Activated gamma-delta T cell treated with Interleukin-2 at 50 U/mL for 16 hours (primary cell): ENCODE results near the gene GALNT15.

ENCODE experiments used
- DNase-seq: peaks from one replicate; pipeline ENCODE4 v3.0.0-alpha.2; 2020

Gene GALNT15

DNA sequence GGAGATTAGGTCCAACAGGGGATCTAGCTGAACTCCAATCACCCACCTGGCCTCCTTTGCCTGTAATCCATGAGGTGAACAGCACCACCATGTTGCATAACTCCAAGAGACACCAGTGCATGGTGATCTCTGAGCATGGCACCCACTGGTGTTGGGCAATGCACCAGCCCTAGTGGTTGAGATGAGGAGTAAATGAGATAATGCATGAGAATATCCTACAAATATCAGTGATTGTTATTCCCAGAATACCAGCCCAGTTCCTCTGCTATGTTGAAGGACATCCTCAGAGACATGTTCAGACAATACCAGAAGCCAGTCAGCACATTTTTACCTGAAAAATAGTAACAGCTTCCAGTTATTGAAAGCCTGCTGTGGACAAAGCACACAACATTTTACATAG is 14.7 kb downstream of the GALNT15 start:
- DNase-seq: no peak

DNA sequence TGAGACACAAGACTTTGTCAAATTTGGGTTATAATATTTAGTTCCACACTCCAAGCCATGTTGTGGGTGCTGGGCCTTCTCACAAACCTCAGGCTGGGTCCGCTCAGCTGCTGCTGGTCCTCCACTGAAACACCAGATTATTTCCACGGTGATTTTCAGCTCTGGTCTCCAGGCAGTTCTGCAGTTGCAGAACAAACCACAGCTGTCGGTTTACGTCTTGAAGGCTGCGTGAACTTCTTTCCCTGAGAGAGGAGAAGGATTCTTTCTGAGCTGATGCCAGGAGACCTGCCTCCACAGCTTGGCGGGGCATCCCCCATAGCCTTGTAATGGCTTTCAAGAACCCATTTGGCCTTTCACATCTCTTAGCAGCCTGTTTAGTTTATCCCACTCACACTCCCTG is 16.2 kb downstream of the GALNT15 start:
- DNase-seq: no peak

DNA sequence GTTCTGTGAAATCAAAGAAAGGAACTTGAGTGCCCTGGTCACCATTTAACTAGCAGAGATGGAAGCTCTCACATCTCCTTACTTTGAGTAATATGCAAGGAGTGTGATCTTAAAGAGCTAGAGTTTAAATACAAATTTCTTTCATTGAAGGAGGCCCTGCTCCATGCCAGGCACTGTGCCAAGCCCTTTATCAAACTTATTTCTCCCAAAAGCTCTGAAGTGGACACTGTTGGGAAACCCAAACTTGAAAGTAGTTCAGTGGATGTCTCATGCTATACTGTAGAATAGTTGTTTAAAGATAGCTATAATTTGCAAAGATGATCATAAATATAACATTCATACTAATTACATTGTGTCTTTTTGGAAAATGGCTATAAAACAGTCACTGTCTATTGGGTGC is 17.1 kb downstream of the GALNT15 start:
- no peak for DNase-seq

DNA sequence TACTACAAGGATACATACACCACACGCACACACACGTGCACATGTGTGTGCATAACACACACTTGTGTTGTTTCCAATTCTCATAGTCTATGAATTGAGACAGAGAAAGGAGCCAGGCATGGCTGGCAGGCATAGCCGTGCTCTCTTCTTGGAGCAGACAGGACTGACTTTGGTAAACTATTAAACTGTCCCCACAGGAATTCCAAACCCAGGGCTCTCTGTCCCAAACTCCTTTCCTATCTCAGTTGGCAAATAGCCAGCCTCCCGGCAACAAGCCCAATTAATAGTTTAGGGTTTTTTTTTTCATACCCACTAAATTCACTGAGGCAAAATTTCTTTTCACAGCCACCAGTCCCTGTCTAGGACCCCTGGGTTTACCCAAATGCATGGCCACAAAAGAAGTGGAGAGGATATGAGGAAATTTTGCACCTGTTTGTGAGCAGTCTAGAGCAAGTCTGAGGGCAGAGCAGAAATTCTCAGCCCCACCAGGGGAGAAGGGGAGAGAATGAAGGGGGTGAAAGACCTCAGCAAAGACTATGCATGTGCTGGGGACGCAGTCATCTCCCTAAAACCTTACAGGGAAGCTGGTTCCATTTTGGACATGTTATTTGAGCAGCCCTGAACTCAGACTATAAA is 17.8 kb downstream of the GALNT15 start:
- DNase-seq: no peak

DNA sequence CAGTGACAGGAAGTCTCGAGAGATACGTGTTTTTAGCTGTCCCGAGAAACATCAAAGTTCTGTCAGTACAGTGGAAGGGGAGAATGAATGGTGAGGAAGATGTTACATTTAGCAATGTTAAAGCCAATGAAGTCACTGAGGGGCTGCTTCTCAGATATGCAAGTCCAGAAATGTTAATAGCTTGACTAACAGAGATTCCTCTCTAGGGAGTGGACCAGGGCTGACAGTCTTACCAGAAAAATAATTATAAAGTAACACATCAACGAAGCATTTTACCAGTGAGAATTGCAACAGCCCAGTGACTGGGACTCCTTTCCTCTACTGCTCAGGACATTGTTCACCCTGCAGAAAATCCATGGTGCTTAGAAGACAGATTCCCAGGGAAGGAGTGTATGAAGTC is 23.9 kb downstream of the GALNT15 start:
- no peak for DNase-seq

DNA sequence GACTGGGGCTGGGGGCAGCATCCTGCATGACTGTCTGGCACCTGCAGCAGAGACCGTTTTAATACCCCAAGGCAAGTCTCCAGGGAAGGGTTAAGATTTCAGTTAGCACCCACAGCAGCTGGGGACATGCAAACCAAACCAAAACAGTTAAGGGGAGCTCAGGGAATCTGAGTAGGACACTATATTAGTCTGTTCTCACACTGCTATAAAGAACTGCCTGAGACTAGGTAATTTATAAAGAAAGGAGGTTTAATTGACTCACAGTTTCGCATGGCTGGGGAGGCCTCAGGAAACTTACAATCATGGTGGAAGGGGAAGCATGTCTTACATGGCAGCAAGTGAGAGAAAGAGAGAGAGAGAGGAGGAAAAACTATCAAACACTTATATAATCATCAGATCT is 25.3 kb downstream of the GALNT15 start:
- no peak for DNase-seq

DNA sequence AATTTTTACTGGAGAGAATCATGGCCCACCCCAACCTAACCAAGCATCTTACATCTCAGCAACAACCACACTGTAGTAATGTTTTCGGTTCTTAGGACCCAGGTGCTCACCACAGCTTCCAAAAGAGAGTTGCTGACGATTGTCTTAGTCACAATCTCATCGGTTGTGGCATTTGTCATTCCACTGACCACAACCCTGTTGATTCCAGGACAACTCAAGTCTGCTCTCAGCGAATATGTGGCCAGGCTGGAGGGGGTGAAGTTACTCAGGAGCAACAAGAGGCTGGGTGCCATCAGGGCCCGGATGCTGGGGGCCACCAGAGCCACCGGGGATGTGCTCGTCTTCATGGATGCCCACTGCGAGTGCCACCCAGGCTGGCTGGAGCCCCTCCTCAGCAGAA is 25.9 kb downstream of the GALNT15 start:
- no peak for DNase-seq

DNA sequence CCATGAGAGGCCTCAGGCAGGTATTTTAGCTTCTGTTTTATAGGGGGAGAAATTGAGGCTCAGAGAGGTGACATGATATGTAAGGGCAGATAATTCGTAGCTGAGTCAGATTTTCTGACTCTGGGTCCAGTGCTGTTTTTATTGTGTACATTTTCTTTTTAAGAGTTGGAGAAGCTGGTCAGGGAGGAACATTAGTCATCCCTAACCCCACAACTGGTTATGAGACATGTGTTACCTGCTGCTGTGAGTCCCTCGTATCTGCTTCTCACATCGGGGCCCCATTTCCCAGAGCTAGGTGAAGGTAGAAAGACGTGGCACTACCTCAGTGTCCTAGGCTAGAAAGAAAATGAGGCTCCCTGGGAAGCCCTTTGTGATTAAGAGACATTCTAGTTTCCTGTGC is 28.6 kb downstream of the GALNT15 start:
- DNase-seq: no peak

DNA sequence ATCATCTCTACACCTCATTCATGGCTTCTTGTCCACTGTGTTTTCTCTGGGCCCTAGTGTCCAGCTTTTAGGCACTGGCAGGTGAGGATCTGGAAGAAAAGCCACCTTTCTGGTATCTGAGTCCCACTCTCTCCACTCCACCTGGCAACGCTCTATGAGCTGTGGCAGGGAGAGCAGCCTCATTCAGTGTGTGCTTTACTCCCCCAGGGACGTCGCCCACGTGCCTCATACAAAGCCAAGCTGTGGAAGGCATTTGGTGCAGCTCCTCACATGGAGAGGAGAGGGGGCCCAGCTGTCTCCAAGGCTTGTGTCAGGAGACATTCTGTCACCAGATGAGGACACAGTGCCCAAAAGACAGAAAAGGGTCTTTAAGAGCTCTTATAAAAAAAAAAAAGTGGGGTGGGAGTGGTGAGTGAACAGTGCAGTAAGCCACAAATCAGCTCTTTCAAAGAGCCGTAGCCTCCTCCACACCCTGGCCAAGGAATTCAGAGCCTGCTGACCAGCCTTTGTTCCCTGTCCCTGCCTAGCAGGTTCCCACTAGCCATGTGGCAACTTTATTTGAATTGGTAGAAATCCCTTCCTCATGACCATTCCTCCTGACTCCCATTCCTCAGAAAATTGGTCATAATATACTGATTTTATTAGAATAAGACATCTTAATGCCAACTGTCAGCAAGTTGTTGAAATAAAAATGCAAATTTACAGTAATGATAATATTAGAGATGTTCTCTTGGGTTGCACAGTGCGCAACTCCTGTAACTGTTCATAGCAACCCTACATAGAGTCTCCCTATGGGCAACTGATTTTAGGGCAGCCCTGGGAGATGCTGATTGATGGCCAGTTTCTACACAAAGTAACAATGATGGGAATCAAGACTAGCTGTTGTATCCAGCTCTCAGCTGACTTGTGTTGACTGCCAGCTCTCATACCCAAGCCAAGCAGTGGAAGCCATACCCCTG is 29.5 kb downstream of the GALNT15 start:
- DNase-seq: no peak

DNA sequence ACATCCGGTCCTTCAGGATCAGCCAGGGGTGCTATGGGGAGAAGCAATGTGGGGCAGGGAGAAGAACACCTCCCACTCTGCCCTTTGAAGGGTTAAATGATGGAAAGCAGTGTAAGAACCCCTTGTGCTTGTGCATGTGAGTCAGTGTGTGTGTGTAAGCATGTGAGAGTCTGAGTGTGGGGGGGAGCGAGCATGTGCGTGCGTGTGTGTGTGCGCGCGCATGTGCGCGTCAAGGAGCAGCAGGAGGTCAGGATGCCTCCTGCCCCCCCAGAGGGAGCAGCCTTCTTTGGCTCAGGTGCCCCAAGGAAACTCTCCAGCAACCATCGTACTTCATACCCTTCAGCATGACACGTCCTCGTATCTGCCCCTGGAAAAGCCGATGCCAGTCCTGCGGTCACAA is 30.3 kb downstream of the GALNT15 start:
- no peak for DNase-seq

DNA sequence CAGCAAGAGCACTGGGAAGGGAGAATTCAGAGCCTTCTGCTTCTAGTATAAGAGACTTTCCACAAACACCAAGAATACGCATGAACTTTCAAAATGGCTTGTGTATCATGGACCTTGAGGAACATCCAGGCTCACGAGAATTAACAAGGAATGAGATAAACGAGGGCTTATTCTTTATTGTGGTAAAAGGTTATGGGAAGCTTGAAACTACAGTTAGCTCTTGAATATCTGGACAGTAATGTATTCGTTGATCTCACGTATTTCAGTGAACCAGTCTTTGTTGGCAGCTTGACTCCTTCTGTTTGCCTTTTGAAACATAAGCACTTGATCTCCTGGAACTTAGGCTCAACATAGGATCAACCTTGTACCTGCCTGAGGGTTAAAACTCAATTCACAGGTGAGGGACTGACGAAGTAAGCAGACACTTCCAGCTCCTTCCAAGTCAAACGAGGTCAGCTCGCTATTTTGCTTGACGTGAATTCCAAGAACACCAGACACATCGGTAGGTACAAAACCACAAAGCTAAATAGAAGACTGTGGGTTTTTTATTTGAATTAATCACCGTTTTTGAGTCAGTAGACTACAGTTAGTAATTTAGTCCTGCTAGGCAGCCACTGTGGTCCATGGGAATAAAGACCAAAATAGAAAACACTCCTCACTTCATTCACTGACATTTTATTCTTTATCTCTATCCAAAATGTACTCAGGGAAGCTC is 30.8 kb downstream of the GALNT15 start:
- DNase-seq: no peak

DNA sequence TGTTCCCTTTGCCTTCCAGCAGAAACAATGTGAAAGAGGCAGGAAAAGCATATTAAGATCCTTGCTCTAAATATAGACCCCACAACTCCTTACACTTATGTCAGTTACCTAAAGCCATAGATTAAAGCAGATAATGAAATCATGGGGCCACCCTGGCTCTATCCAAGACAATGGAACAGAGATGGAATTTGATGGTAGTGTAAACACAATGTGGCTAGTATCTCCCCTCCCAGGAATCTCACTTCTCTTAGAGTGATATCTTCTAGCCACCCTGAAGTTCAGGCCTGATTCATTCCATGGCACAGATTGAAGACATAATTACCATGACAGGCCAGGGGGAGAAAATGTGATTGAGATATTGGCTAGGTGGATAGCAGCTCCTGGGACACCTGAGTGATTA is 32.6 kb downstream of the GALNT15 start:
- DNase-seq: no peak

DNA sequence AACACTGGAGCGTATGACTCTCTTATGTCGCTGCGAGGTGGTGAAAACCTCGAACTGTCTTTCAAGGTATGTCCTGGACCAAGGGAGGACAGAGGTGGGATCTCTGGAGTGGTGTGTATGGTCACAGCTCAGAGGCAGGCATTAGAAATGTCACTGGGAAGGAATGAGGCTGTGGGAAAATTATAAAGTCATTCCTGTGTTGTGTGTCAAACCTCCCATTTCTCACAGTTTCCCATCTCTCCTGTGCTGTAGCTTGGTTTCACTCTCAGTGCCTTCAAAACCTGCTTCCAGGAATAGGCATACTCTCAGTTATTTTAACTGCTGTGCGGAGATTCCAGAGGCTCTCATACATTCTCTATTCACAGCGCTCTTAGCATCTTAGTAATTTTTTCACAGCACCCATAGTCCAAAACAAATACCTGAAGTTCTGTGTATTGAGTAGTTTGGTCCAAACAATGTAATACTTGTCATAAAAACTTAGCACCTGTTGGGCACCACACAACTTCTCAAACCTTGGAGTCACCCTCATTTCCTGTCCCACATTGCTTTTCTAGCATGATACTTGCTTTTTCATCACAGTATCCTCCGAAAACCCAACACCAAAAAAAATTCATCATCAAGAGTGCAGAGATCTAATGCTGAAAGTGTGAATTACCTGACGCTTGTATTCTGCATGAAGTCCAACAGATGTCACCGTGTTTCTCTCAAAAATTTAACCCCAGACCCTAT is 36.9 kb downstream of the GALNT15 start:
- DNase-seq: no peak

DNA sequence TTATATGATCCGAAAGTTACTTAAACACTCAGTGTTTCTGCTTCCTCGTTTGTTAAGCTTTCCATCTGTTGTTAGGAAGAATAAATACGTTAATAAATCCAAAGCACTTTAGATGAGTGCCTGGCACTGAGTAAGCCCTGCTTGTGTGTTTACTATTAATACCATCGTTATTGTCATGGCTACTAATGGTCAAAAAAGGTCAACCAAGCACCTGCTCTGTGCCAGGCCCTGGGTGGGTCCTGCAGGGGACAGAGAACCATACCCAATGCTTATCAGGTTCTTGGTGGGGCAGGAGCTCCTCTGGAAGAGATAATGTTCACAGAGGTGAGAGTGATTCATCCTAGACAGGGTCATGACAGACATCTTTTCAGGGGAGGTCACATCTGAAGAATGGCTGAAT is 39.9 kb downstream of the GALNT15 start:
- DNase-seq: no peak

DNA sequence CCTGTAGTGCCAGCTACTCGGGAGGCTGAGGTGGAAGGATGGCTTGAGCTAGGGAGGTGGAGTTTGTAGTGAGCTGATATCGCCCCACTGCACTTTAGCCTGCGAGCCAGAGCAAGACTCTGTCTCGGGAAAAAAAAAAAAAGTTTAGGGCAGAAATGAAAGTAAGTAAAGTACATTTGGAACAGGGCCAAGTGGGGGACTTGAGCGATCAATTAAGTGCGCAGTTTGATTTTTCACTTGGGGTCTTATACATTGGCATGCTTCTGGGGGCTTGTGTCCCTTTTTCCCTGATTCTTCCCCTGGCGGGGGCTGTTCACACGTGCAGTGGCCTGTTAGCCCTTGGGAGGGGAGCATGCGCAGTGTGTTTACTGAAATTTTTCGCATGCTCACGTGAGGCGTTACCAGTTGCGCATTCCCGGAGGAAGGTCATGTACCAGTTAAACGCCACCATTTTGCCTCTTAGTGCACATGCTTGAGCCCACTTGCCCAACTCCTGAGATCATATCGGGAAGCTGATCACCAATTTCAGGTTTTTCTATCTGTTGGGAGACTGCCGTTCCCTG is 42.0 kb downstream of the GALNT15 start:
- no peak for DNase-seq

DNA sequence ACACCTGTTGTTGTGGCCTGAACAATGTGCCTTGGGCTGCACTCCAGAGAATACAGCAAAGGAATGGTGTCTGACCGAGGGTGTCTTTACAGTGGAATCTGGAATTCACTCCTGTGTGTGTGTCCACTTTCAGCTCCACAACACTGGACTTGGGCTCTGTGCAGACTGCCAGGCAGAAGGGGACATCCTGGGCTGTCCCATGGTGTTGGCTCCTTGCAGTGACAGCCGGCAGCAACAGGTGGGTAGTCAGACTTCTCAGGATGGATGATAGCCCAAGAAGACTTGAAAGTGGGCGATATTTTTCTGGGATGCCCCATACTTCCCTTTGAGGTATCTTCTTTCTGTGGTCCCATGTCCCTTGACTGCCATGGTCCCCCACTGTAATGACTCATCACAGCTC is 45.3 kb downstream of the GALNT15 start:
- DNase-seq: no peak

DNA sequence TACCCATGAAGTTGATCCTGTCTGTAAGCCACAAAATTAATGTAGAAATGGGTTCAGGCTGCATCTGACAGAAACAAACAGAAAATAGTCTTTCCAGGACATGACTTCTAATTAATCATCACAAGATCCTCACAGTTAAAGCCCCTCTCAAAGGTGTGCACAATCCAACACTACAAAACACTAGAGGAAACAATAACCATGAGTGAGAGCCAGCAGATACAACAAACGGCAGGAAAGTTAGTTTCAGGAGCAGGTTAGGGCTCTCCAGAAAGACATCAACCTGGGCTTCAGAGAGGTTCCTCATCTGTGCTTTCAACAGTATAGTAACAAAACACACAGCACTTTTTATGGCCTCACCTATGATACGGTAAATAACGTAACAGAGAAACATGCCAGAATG is 47.5 kb downstream of the GALNT15 start:
- DNase-seq: no peak

DNA sequence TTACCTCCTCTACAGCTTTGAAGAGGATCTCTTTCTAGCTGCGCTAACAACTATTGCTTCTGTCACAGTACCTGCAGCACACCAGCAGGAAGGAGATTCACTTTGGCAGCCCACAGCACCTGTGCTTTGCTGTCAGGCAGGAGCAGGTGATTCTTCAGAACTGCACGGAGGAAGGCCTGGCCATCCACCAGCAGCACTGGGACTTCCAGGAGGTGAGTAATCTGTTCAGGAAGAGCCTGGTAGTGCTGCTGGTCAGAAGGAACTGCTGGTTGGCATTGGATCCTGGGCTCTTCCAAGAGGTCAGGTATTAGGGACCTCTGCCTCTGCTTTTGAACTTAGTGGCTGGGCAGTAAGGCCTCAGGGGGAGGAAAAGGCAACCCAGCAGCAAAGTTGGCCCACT is 48.1 kb downstream of the GALNT15 start:
- DNase-seq: no peak

DNA sequence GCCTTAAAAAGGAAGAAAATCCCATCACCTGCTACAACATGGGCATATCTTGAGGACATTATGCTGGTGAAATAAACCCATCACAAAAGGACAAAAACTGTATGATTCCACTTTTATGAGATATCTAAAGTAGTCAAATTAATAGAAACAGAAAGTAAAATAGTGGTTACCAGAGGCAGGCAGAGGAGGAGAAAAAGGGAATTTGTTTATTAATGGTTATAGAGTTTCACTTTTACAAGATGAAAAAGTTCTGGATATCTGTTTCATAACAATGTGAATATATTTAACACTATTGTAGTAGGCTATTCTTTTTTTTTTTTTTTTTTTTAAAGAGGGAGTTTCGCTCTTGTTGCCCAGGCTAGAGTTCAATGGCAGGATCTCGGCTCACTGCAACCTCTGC is 49.8 kb downstream of the GALNT15 start:
- DNase-seq: no peak

DNA sequence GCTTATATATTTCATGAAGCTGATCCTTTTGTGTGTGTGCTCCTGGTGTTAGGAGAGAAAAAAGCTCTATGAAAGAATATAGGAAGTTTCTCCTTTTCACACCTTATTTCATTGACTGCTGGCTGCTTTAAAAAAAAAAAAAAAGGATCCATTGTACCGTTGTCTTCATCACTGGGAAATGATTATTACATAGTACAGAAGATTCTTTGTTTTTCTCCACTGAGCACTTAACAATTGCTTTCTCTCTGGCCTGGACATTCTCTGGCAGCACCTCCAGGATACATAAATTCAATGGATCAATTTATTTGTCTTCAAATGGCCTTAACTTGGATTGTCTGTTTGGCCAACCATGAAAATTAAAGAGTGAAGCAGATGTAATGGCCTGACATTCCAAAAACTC is 53.1 kb downstream of the GALNT15 start:
- DNase-seq: no peak

DNA sequence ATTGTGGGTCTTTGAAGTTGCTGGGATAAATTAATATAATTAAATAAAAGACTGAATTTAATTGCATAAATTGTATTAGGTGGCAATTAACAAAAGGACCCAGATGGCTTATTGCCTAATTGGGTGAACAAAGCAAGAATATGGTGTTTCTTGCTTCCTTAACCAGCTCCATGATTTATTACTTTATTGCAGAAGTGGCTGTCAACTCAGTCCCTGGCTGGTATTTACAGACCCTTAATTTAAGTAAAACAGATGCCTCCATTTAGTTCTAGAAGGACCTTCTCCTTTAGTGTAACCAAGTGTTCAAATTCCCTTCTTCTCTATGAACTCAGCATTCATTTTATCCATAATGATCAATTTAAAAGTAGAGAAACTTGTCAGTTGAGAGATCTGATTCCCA is 55.2 kb downstream of the GALNT15 start:
- DNase-seq: no peak

DNA sequence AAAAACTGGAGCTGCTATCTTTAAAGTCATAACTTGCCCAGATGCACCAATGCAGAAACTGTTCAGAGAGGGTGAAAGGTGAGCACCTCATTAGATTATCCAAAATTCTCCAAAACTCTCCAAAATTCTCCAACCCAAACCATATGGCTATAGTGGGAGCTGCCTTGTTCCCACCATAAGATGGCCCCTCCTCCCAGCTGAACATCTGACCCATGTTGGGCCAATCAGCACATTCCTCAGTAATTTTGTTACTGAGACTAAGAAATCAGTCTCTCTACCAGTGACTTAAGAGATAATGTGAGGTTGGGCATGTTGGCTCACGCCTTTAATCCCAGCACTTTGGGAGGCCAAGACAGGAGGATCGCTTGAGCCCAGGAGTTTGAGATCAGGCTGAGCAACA is 57.5 kb downstream of the GALNT15 start:
- no peak for DNase-seq

DNA sequence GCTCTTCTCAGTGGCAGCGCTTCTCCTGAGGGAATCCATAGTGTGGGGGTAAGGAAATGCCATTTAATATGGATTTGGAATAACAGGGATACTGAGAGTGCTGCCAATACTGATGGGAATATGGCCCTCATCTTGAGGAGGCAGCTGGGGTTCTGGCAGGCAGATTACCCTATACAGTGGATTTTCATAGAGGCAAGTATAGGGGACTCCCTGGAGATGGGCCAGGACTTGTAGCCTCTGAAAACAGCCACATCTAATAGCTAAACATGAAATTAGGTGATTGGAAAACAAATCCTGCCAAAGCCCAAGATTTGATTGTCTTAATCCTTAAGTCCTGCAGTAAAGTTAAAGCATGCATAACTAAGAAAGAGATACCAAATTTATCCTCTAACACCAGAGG is 59.3 kb downstream of the GALNT15 start:
- no peak for DNase-seq
